Measurements from ENCODE around the gene KNCN. TPM values are rescaled to one million over a fixed set of nuclear protein-coding genes. Genes with fewer than 3 reads are reported as not detected.

Gene KNCN
- total RNA-seq, 2 donors from 2014 or later = not detected

GRCh38 chr1:46528297-46528955, 23.0 kb downstream of the KNCN start:
- intact Hi-C loops (cut with DNase I, micrococcal nuclease) = loop anchor here in 1 of 2 donors (10.0 kb wide), 2 partner anchors 54 to 84 kb away; no protein-coding TSS in a partner anchor
- ATAC-seq = no peak

GRCh38 chr1:46527474-46528296, 23.8 kb downstream of the KNCN start:
- ATAC-seq (peak; percentile 71), DNase-seq (peak; percentile 71 to 85)
- intact Hi-C loops (cut with DNase I, micrococcal nuclease) = loop anchor here in 1 of 2 donors (10.0 kb wide), 2 partner anchors 53 to 83 kb away; no protein-coding TSS in a partner anchor

More at GRCh38 chr1:46528297-46528955, 23.0 kb downstream of the KNCN start:
- no peak for DNase-seq

- ATAC-seq = peak; percentile 84
- intact Hi-C loops (cut with DNase I, micrococcal nuclease) = loop anchor here in 1 of 2 donors (10.0 kb wide), 2 partner anchors 52 to 82 kb away; no protein-coding TSS in a partner anchor
- DNase-seq = peak; percentile 61 to 85
These were observed 24.7 kb downstream of the KNCN start for GRCh38 chr1:46526691-46527291.

- DNase-seq (no peak), ATAC-seq (no peak)
- intact Hi-C loops (cut with DNase I, micrococcal nuclease) = loop anchor here in 1 of 2 donors (10.0 kb wide), 2 partner anchors 51 to 81 kb away; no protein-coding TSS in a partner anchor
These were observed 25.3 kb downstream of the KNCN start for GRCh38 chr1:46526013-46526690.

- intact Hi-C loops (cut with DNase I, micrococcal nuclease) = loop anchor here in 1 of 2 donors (10.0 kb wide), 2 partner anchors 51 to 81 kb away; no protein-coding TSS in a partner anchor
- DNase-seq = no peak
- no peak for ATAC-seq
These were observed 26.0 kb downstream of the KNCN start for GRCh38 chr1:46525253-46525983.

GRCh38 chr1:46524843-46525242, 26.6 kb downstream of the KNCN start:
- no peak for ATAC-seq

GRCh38 chr1:46523496-46524353, 27.7 kb downstream of the KNCN start:
- DNase-seq (no peak), ATAC-seq (no peak)
- intact Hi-C loops (cut with DNase I, micrococcal nuclease) = loop anchor here in 1 of 2 donors (10.0 kb wide), 2 partner anchors 49 to 79 kb away; no protein-coding TSS in a partner anchor

More at GRCh38 chr1:46524843-46525242, 26.6 kb downstream of the KNCN start:
- intact Hi-C loops (cut with DNase I, micrococcal nuclease) = loop anchor here in 1 of 2 donors (10.0 kb wide), 2 partner anchors 50 to 80 kb away; no protein-coding TSS in a partner anchor
- DNase-seq = no peak

- no peak for ATAC-seq
- DNase-seq = no peak
- intact Hi-C loops (cut with DNase I, micrococcal nuclease) = loop anchor here in 1 of 2 donors (10.0 kb wide), 2 partner anchors 48 to 78 kb away; no protein-coding TSS in a partner anchor
These were observed 28.5 kb downstream of the KNCN start for GRCh38 chr1:46522969-46523320.

- ATAC-seq (peak; percentile 16), DNase-seq (peak in 1 of 2 donors; percentile 21)
- intact Hi-C loops (cut with DNase I, micrococcal nuclease) = loop anchor here in 1 of 2 donors (10.0 kb wide), 2 partner anchors 48 to 78 kb away; no protein-coding TSS in a partner anchor
These were observed 29.1 kb downstream of the KNCN start for GRCh38 chr1:46522184-46522968.

GRCh38 chr1:46521414-46521813, 30.0 kb downstream of the KNCN start:
- ATAC-seq = no peak
- no peak for DNase-seq
- intact Hi-C loops (cut with DNase I, micrococcal nuclease) = loop anchor here in 1 of 2 donors (10.0 kb wide), 2 partner anchors 47 to 77 kb away; no protein-coding TSS in a partner anchor

- DNase-seq (no peak), ATAC-seq (no peak)
- intact Hi-C loops (cut with DNase I, micrococcal nuclease) = loop anchor here in 1 of 2 donors (10.0 kb wide), 2 partner anchors 45 to 75 kb away; no protein-coding TSS in a partner anchor
These were observed 31.2 kb downstream of the KNCN start for GRCh38 chr1:46520063-46520911.

GRCh38 chr1:46519209-46519608, 32.2 kb downstream of the KNCN start:
- intact Hi-C loops (cut with DNase I, micrococcal nuclease) = no loop called here
- ATAC-seq (no peak), DNase-seq (no peak)

GRCh38 chr1:46517932-46518498, 33.4 kb downstream of the KNCN start:
- peak; percentile 41 to 56 for DNase-seq

GRCh38 chr1:46517010-46517600, 34.3 kb downstream of the KNCN start:
- intact Hi-C loops (cut with DNase I, micrococcal nuclease) = no loop called here
- DNase-seq (peak; percentile 84 to 88), ATAC-seq (peak; percentile 88)

More at GRCh38 chr1:46517932-46518498, 33.4 kb downstream of the KNCN start:
- intact Hi-C loops (cut with DNase I, micrococcal nuclease) = no loop called here
- ATAC-seq = peak; percentile 60

Data from left colon (tissue), 2 donors.